Measurements from ENCODE around the gene SMIM41.

GRCh38 chr12:52130711-52131110, 51.2 kb downstream of the SMIM41 start:
- TF ChIP-seq CTCF (IDR thresholded peaks at IDR 0.05): no peak
- no peak for TF ChIP-seq POLR2A (IDR thresholded peaks at IDR 0.05)
